DOHH2 (cell line): Measurements from ENCODE around the gene PEAR1.

ENCODE experiments used
- H3F3A ChIP-seq: fragments of 200-600 bp; sonication (generic), shearing (Covaris generic); 2 replicates; pipeline ENCODE4 v1.6.0; 2016; ENCODE audit warnings: antibody characterized with exemption, mild to moderate bottlenecking; ENCODE audit not compliant: control insufficient read depth, insufficient read depth
- H3K27ac ChIP-seq: fragments of 200-600 bp; sonication (generic); 2 replicates; pipeline ENCODE4 v1.5.1; 2014; ENCODE audit warnings: low read depth, mild to moderate bottlenecking, low read length, moderate library complexity
- H3K27me3 ChIP-seq: fragments of 200-600 bp; sonication (generic); 2 replicates; pipeline ENCODE4 v1.6.1; 2014; ENCODE audit warnings: mild to moderate bottlenecking, low read length, mixed read lengths; ENCODE audit not compliant: control insufficient read depth
- H3K36me3 ChIP-seq: fragments of 200-600 bp; sonication (generic); 2 replicates; pipeline ENCODE4 v1.6.1; 2014; ENCODE audit warnings: mild to moderate bottlenecking, low read length, moderate library complexity, mixed read lengths; ENCODE audit not compliant: control insufficient read depth
- H3K4me1 ChIP-seq: fragments of 200-600 bp; sonication (generic); 2 replicates; pipeline ENCODE4 v1.6.1; 2014; ENCODE audit warnings: mild to moderate bottlenecking, low read length, mixed read lengths; ENCODE audit not compliant: control insufficient read depth
- H3K4me2 ChIP-seq: fragments of 200-600 bp; sonication (generic); 2 replicates; pipeline ENCODE4 v1.6.0; 2014; ENCODE audit warnings: mild to moderate bottlenecking, low read length, moderate library complexity
- H3K4me3 ChIP-seq: fragments of 200-600 bp; sonication (generic); 2 replicates; pipeline ENCODE4 v1.5.1; 2014; ENCODE audit warnings: mild to moderate bottlenecking, low read length, mixed read lengths
- H3K79me2 ChIP-seq: fragments of 200-600 bp; sonication (generic); 2 replicates; pipeline ENCODE4 v1.6.1; 2014; ENCODE audit warnings: mild to moderate bottlenecking, low read length, mixed read lengths; ENCODE audit not compliant: control insufficient read depth
- H3K9me2 ChIP-seq: fragments of 200-600 bp; sonication (generic); replicated peaks from 2 replicates; pipeline ENCODE4 v1.6.1; 2014; ENCODE audit warnings: mild to moderate bottlenecking, low read length, mixed read lengths; ENCODE audit not compliant: control insufficient read depth
- H3K9me3 ChIP-seq: fragments of 200-600 bp; sonication (generic); 2 replicates; pipeline ENCODE4 v1.6.1; 2014; ENCODE audit warnings: antibody characterized with exemption, low read length, mixed read lengths; ENCODE audit not compliant: control insufficient read depth, insufficient read depth
- H4K20me1 ChIP-seq: fragments of 200-600 bp; sonication (generic); 2 replicates; pipeline ENCODE4 v1.6.0; 2014; ENCODE audit warnings: low read depth, mild to moderate bottlenecking, antibody characterized with exemption, low read length, moderate library complexity; ENCODE audit not compliant: control insufficient read depth, insufficient read depth
- CTCF ChIP-seq: fragments of 200-600 bp; sonication (generic); IDR thresholded peaks from one replicate; pipeline ENCODE4 v1.5.1; 2014; ENCODE audit warnings: antibody characterized with exemption, mild to moderate bottlenecking, low read depth, low read length; ENCODE audit not compliant: poor library complexity, severe bottlenecking
- EZH2phosphoT487 ChIP-seq: fragments of 200-600 bp; sonication (generic); IDR thresholded peaks from 2 replicates; pipeline ENCODE4 v1.6.1; 2017; ENCODE audit warnings: borderline replicate concordance, mild to moderate bottlenecking, antibody characterized with exemption, low read length, moderate library complexity, mixed read lengths

Gene PEAR1

GRCh38 chr1:156935505-156936128, 42.1 kb downstream of the PEAR1 start:
- Histone ChIP-seq H3K27ac (no peak overlapping the region), H3K36me3 (no peaks in the 10 kb centered on the region), H3K9me3 (no peaks in the 10 kb centered on the region), H3K79me2 (no peaks in the 10 kb centered on the region), H3K4me3 (no peak overlapping the region), H3K9me2 (no peaks in the 10 kb centered on the region), H3K4me2 (no peak overlapping the region), H3K27me3 (peaks cover 6% of the 10 kb centered on the region; the same call in 1 of the 2 replicates), H3K4me1 (no peaks in the 10 kb centered on the region), H4K20me1 (no peaks in the 10 kb centered on the region), H3F3A (no peaks in the 10 kb centered on the region)
- TF ChIP-seq CTCF, result no peak
- no peak for TF ChIP-seq EZH2phosphoT487

GRCh38 chr1:156936191-156936590, 42.7 kb downstream of the PEAR1 start:
- H3K9me2 ChIP-seq, result no peaks in the 10 kb centered on the region
- TF ChIP-seq EZH2phosphoT487 (no peak), CTCF (no peak)
- no peak overlapping the region for H3K4me3 ChIP-seq
- no peaks in the 10 kb centered on the region for H3K79me2 ChIP-seq
- no peak overlapping the region for H3K4me2 ChIP-seq
- H3K4me1 ChIP-seq, result no peaks in the 10 kb centered on the region
- H3K27me3 ChIP-seq, result peaks cover 6% of the 10 kb centered on the region; the same call in 1 of the 2 replicates
- no peaks in the 10 kb centered on the region for H3F3A ChIP-seq
- no peaks in the 10 kb centered on the region for H3K9me3 ChIP-seq
- H3K36me3 ChIP-seq, result no peaks in the 10 kb centered on the region
- no peaks in the 10 kb centered on the region for H4K20me1 ChIP-seq
- no peak overlapping the region for H3K27ac ChIP-seq

GRCh38 chr1:156936721-156937220, 43.3 kb downstream of the PEAR1 start:
- Histone ChIP-seq H3K27ac (no peak overlapping the region), H3K79me2 (no peaks in the 10 kb centered on the region), H4K20me1 (no peaks in the 10 kb centered on the region), H3K36me3 (no peaks in the 10 kb centered on the region), H3K4me1 (no peaks in the 10 kb centered on the region), H3K4me3 (no peak overlapping the region), H3F3A (no peaks in the 10 kb centered on the region), H3K27me3 (peaks cover 6% of the 10 kb centered on the region; the same call in 1 of the 2 replicates), H3K9me3 (no peaks in the 10 kb centered on the region), H3K9me2 (no peaks in the 10 kb centered on the region), H3K4me2 (no peak overlapping the region)
- TF ChIP-seq EZH2phosphoT487 (no peak), CTCF (no peak)

GRCh38 chr1:156937883-156938282, 44.4 kb downstream of the PEAR1 start:
- no peaks in the 10 kb centered on the region for H3K9me3 ChIP-seq
- no peak overlapping the region for H3K4me2 ChIP-seq
- no peaks in the 10 kb centered on the region for H3K9me2 ChIP-seq
- no peaks in the 10 kb centered on the region for H3K4me1 ChIP-seq
- no peaks in the 10 kb centered on the region for H3K27me3 ChIP-seq
- no peaks in the 10 kb centered on the region for H3K36me3 ChIP-seq
- TF ChIP-seq EZH2phosphoT487 (no peak), CTCF (no peak)
- no peaks in the 10 kb centered on the region for H4K20me1 ChIP-seq
- no peak overlapping the region for H3K27ac ChIP-seq
- no peak overlapping the region for H3K4me3 ChIP-seq
- H3K79me2 ChIP-seq, result no peaks in the 10 kb centered on the region
- H3F3A ChIP-seq, result no peaks in the 10 kb centered on the region
